HG03095 (cell line): ENCODE measurements around the gene GEMIN8.

ENCODE experiments used
- ATAC-seq: cut with Tn5 transposase; IDR thresholded peaks from one replicate; pipeline ENCODE4 v1.9.1; 2021; ENCODE audit warnings: moderate library complexity; ENCODE audit not compliant: unreplicated experiment

GEMIN8 gene

DNA sequence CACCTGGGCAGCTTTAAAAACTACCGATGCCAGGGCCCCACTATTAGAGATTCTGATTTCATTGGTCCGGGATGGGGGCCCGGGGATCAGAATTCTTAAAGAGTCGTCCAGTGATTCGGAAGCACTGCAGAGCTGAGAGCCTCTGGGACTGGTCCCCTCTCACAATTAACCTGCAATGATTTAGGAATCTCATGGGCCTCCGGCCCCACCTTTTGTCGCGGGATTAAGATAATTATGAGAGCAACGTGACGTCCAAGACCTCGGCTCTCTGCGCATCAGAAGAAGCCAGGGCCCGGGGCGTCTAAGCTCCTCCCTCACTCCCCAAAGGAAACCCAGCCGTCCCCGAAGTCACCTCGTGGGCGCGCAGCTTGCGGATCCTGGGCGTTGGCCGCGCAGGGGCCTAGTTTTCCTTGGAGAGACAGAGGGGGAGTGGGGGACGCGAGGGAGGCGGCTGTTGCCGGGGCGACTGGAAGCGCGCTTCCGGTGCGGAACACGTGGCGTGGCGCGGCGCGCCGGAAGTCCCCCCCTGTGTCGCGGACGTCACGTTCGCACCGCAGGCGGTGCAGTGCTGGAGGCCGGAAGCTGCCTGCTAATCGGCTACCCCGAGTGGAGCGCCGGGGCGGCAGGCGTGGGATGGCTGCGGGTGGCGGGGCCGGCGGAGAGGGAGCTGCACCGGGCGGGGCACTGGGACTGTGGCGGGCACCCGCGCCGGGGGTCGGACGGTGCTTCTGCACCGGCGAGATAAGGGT, at the start of gene GEMIN8:
Gene GEMIN8 (minus strand): TSS at position 468 of the 749 bp plus-strand sequence. CDS start 8,414 bp downstream, outside the sequence.
- ATAC-seq = peak; percentile 81

- no peak for ATAC-seq
These were observed 46.9 kb upstream of the GEMIN8 start for GRCh38 chrX:14076639-14077038.

DNA sequence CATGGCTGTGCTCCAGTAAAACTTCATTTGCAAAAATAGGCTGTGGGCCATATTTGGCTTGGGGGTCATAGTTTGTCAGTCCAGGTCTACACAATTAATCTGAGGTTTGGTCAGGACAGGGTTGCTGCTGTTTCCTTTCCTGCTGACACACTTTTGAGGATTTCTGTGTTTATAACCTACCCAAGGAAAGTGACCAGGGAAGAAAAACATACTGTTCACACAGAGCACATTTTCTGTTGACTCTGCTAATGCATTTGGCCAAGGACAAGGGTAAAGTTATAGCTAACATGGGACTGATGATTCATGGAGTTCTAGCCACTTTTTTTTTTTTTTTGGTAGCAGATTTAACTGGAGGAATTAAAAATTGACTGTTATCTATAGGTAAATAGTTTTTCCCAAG, 43.9 kb upstream of the GEMIN8 start:
- ATAC-seq = no peak

DNA sequence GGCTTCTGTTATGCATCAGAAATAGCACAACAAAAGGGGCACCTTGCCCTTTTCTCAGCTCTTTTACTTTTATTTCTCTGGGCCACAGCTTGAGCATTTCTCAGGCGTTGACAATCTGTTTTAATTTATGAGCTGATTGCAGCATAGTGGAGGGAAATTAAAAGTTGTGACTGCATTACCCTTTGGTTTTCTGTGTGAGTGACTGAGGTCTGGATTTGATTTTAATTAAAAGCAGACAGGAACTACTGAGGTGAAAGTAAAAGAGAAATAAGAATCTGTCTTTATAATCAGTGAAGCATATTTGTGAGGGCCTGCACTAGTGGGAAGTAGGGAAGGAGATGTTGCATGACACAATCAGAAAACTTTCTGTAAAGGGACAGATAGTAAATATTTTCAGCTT, 43.4 kb upstream of the GEMIN8 start:
- ATAC-seq = no peak

GRCh38 chrX:14065800-14066199, 36.1 kb upstream of the GEMIN8 start:
- ATAC-seq = no peak

DNA sequence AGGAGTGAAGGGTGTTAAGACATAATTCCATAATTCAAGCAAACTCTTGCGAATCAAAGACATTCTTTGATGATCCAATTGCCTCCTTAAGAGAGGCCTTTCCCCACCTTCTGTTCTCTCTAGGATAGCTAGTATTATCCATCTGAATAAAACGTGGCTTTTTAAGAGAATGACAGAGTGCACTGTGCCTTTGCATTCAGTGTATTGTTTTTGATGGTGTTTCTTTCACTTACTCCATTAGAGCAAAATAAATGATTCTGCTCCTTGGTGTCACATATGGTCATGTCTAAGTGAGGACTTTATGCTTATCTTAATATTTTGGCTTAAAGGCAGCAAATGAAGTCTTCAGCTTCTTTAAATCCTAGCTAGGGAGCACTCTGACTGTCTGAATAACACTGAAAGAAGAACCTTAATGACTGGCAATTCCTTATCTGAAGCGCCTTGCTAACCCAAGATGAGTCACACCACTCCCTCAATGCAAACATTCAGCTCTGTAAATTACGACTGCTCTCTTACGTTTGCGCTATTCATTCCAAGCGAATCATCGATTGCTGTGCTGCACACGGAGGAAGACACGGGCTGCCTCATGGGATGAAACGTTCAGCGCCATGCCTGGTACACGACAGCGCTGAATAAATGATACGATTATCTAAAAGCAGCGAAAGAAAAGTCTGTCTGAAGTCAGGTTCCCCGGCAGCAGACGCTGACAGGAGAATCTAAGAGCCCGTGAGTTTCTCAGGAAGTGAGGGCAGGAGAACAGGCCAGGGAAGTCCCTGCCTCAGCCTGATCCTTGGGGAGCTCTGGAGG, 35.1 kb upstream of the GEMIN8 start:
- no peak for ATAC-seq

- ATAC-seq = no peak
These were observed 32.8 kb upstream of the GEMIN8 start for GRCh38 chrX:14062524-14062923.

DNA sequence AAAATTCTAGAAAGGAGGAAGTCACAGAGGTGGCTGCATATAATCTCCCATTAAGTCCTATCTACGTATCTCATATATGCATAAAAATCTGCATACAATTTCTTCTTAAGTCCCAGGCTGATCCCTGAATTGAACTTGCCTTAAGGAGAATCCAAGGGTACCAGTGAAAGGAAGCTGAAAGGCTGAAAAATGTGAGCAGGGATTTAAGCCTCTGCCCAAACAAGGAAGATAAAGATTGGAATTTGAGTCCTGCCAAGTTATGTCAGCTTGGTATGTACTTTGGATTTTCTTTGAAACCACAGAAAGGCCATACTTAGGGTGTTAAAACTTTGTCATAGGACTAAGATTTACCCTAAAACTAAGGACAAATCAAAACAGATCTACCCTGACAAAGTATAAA, 26.5 kb upstream of the GEMIN8 start:
- no peak for ATAC-seq

GRCh38 chrX:14051416-14051815, 21.7 kb upstream of the GEMIN8 start:
- no peak for ATAC-seq

GRCh38 chrX:14050709-14051108, 21.0 kb upstream of the GEMIN8 start:
- ATAC-seq = no peak

DNA sequence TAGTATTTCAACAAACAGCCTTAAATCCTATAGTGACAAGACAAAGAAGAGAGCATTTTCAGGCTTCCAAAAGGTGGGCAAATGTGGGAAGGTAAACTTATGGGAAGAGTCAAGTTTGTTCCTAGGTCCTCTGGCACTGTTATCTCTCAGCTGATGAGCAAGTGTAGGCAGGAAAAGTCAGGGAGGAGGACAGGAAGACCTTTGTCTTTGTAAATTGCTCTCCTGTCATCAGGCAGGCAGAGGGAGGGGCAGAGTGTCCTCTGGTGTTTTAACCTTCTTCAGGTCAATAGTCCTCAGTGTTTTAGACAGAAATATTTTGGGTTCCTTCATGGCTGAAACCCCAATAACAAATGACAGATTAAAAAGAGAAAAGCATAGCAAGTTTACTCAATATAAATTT, 13.5 kb upstream of the GEMIN8 start:
- ATAC-seq = no peak

- peak; percentile 83 for ATAC-seq
These were observed 9.7 kb upstream of the GEMIN8 start for GRCh38 chrX:14039344-14039743.

- ATAC-seq = no peak
These were observed 8.8 kb upstream of the GEMIN8 start for GRCh38 chrX:14038375-14039085.

GRCh38 chrX:14032406-14032805, 2.7 kb upstream of the GEMIN8 start:
- ATAC-seq = no peak

DNA sequence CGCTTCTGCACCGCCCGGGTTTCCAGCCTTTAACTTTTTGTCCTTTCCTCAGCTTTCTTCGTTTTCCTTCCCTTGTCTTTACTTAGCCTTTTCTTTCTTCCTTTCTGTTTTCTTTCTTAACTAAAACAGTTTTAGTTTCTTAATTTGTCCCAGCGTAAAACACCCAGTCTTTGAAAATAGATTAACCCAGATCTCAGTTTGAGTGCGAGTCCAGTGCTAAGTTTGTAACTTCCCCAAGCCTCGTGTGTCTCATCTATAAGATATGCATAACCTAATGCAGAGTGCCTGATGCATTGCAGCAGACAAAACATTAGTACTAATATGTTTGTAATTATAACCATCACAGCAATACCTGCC, 460 bp upstream of the GEMIN8 start:
- no peak for ATAC-seq

DNA sequence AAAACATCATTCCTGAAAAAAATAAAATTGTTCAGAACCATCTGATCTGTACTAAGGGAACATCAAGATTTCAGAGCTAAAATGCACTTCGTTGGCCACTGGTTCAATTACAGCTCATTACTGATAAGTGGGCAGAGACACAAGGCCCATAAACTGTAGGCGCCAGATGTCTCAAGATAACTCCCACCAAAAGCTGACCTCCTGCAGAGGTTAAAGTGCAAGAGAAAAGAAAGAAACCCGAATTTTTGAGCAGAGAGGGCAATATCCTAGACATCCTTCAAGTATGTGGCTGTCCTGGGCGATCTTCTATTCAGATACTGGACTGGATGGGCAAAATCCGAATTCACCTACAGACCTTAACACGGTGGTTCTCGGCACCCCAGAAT, 660 bp downstream of the GEMIN8 start:
- no peak for ATAC-seq

GRCh38 chrX:14028473-14028872, 1.2 kb downstream of the GEMIN8 start:
- peak; percentile 25 for ATAC-seq

DNA sequence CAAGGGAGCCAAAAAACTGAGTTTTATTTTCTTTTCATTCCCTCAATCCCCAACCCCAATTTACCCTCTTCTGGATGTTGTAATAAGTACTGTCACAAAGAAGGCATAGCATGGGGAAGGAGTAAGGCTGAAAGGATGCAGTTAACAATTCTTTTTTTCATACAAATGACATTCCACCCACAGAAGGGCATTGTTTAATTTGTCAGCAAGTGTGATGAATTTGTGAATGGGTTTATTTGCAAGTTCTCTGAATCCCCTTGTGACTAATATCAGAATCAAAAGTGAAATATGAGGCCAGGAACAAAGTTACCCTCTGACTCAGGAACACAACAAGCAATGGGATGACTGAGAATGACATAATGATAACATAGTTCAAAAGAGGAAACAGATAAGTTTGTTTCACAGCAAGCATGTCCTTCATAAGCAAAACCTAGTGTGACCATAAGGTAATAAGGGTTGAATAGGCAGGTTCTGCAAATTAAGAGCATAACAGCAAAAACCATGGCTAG, 2.1 kb downstream of the GEMIN8 start:
- peak; percentile 40 for ATAC-seq

DNA sequence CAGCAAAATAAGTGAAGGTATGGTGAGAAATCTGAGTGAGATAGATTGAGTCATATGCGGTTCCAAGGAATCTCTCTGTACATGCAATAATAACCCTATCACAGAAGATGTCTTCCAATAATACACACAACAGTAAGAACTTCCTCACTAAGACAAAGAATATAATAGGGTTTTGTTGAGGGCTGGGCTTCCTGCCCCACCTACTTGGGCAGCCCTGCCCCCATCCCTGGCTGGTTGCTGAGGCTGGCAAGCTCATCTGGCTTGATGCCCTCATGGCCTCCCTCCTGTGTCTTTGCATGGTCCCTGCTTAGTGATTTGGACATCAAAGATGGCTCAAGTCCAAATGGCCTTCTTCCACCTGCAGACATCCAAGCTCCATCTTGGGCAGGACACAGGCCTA, 2.7 kb downstream of the GEMIN8 start:
- ATAC-seq = no peak

DNA sequence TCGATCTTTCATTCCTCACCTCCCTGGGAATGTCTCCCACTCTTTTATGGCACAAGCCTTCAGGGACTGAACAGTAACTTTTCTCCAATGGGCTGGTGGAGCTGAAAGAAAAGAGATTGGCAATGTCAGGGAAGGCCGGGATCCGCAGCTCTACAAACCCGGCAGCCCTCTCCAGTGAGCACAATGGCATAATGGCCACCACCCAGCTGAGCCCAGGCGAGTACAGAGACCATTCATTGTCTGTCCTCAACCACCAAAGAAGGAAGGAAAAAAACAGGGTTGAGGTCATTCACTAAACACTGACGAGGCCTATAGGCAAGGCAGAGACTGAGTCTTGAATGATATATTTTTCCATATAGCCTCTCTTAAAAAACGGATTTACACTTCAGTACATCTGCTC, 3.6 kb downstream of the GEMIN8 start:
- ATAC-seq = no peak

GRCh38 chrX:14022019-14022418, 7.7 kb downstream of the GEMIN8 start:
- no peak for ATAC-seq

- no peak for ATAC-seq
These were observed 12.3 kb downstream of the GEMIN8 start for GRCh38 chrX:14017399-14017798.
